Activated T-cell treated with anti-CD3 and anti-CD28 coated beads, Interleukin-2, amount 50 U/mL, for 72 hours (primary cell): ENCODE measurements around the gene LILRA6. TPM values are rescaled to one million over a fixed set of nuclear protein-coding genes. Genes with fewer than 3 reads are reported as not detected.
"Not testable (repeated sequence)": the region's sequence is repeated elsewhere in the genome, so short reads cannot be mapped to it uniquely, and the experiment has no call there.

Source experiments
- ATAC-seq, 2 donors: fragments of 150-1000 bp; cut with Tn5 transposase; replicated peaks in 1 of 2; 2 replicates each; pipeline ENCODE4 v1.10.0; 2021; ENCODE audit warnings: moderate library complexity in 2 of 2, mild to moderate bottlenecking in 1 of 2
- DNase-seq, 2 donors: peaks; one replicate each; pipeline ENCODE4 v3.0.0; 2021 to 2022; ENCODE audit warnings: mixed read lengths in 1 of 2
- H3K27ac Mint-ChIP-seq: one replicate; pipeline ENCODE4 v1.8.0; 2022; ENCODE audit warnings: mild to moderate bottlenecking, moderate library complexity, mixed read lengths
- H3K27me3 Mint-ChIP-seq: one replicate; pipeline ENCODE4 v1.8.0; 2022; ENCODE audit warnings: low read depth, mixed read lengths
- H3K36me3 Mint-ChIP-seq, 2 donors: one replicate each; pipeline ENCODE4 v1.8.0; 2022; ENCODE audit warnings: mixed read lengths in 2 of 2, mild to moderate bottlenecking in 1 of 2; ENCODE audit not compliant: insufficient read depth in 2 of 2
- H3K4me1 Mint-ChIP-seq: one replicate; pipeline ENCODE4 v1.8.0; 2022; ENCODE audit warnings: low read depth, mixed read lengths
- H3K4me3 Mint-ChIP-seq, 2 donors: one replicate each; pipeline ENCODE4 v1.8.0; 2022; ENCODE audit warnings: mild to moderate bottlenecking in 2 of 2, mixed read lengths in 2 of 2, moderate library complexity in 2 of 2
- H3K9me3 Mint-ChIP-seq, 2 donors: one replicate each; pipeline ENCODE4 v1.8.0; 2022; ENCODE audit warnings: mixed read lengths in 2 of 2
- total RNA-seq, 2 donors: library from RNA; stranded (reverse); gene quantifications; one replicate each; pipeline ENCODE4 v1.2.3, GENCODE V29; 2022

Gene LILRA6
- not detected for total RNA-seq

- H3K4me3 Mint-ChIP-seq, H3K9me3 Mint-ChIP-seq, DNase-seq, H3K4me1 Mint-ChIP-seq, H3K36me3 Mint-ChIP-seq, H3K27ac Mint-ChIP-seq: not testable (repeated sequence)
- H3K27me3 Mint-ChIP-seq, result peaks cover 14% of the 10 kb centered on the region
- peak in 1 of 2 donors; percentile 28 for ATAC-seq
Observed at GRCh38 chr19:54242646-54243045, at the start of gene LILRA6. LILRA6 (minus strand) TSS chr19:54242790.

- H3K4me1 Mint-ChIP-seq, H3K4me3 Mint-ChIP-seq, DNase-seq, H3K36me3 Mint-ChIP-seq, ATAC-seq, H3K27ac Mint-ChIP-seq, H3K9me3 Mint-ChIP-seq: not testable (repeated sequence)
- H3K27me3 Mint-ChIP-seq, result peaks cover 50% of the 10 kb centered on the region
Observed at GRCh38 chr19:54289160-54289559, 46.6 kb upstream of the LILRA6 start.

GRCh38 chr19:54287456-54287855, 44.9 kb upstream of the LILRA6 start:
- no peak overlapping the region for H3K4me3 Mint-ChIP-seq
- H3K36me3 Mint-ChIP-seq, result no peaks in the 10 kb centered on the region
- no peaks in the 10 kb centered on the region for H3K9me3 Mint-ChIP-seq
- no peaks in the 10 kb centered on the region for H3K4me1 Mint-ChIP-seq
- ATAC-seq, result no peak
- no peak overlapping the region for H3K27ac Mint-ChIP-seq
- peaks cover 46% of the 10 kb centered on the region for H3K27me3 Mint-ChIP-seq
- no peak for DNase-seq

- not testable (repeated sequence) for H3K27ac Mint-ChIP-seq, H3K4me1 Mint-ChIP-seq, DNase-seq, H3K36me3 Mint-ChIP-seq, H3K9me3 Mint-ChIP-seq, ATAC-seq, H3K4me3 Mint-ChIP-seq
- H3K27me3 Mint-ChIP-seq, result peaks cover 50% of the 10 kb centered on the region
Observed at GRCh38 chr19:54286283-54286682, 43.7 kb upstream of the LILRA6 start.

- not testable (repeated sequence) for DNase-seq, H3K4me3 Mint-ChIP-seq, H3K27ac Mint-ChIP-seq, H3K4me1 Mint-ChIP-seq, H3K9me3 Mint-ChIP-seq, H3K36me3 Mint-ChIP-seq
- ATAC-seq, result peak in 1 of 2 donors; percentile 49
- H3K27me3 Mint-ChIP-seq, result peaks cover 54% of the 10 kb centered on the region
Observed at GRCh38 chr19:54285427-54286056, 43.0 kb upstream of the LILRA6 start.

- Mint-ChIP-seq H3K4me1 (no peaks in the 10 kb centered on the region), H3K27me3 (peaks cover 60% of the 10 kb centered on the region), H3K9me3 (no peaks in the 10 kb centered on the region), H3K4me3 (no peak overlapping the region), H3K27ac (no peak overlapping the region), H3K36me3 (no peaks in the 10 kb centered on the region)
- DNase-seq (no peak), ATAC-seq (no peak)
Observed at GRCh38 chr19:54282686-54283470, 40.3 kb upstream of the LILRA6 start.

- H3K27me3 Mint-ChIP-seq, result peaks cover 51% of the 10 kb centered on the region
- H3K9me3 Mint-ChIP-seq, DNase-seq, ATAC-seq, H3K27ac Mint-ChIP-seq, H3K36me3 Mint-ChIP-seq, H3K4me1 Mint-ChIP-seq, H3K4me3 Mint-ChIP-seq: not testable (repeated sequence)
Observed at GRCh38 chr19:54281729-54282075, 39.1 kb upstream of the LILRA6 start.

- DNase-seq, result no peak
- Mint-ChIP-seq H3K36me3 (no peaks in the 10 kb centered on the region), H3K27ac (no peak within 1 kb of the TSS), H3K4me3 (no peak within 1 kb of the TSS), H3K9me3 (no peaks in the 10 kb centered on the region), H3K4me1 (no peaks in the 10 kb centered on the region), H3K27me3 (peaks cover 51% of the 10 kb centered on the region)
- ATAC-seq, result no peak
Observed at GRCh38 chr19:54281007-54281728, 38.6 kb upstream of the LILRA6 start, which contains the start of gene LILRB2. LILRB2 (minus strand) TSS chr19:54281110; CDS start chr19:54280496, 614 bp downstream.

- H3K4me1 Mint-ChIP-seq, H3K27ac Mint-ChIP-seq, H3K9me3 Mint-ChIP-seq, H3K36me3 Mint-ChIP-seq, H3K4me3 Mint-ChIP-seq, ATAC-seq, DNase-seq: not testable (repeated sequence)
- H3K27me3 Mint-ChIP-seq, result peaks cover 51% of the 10 kb centered on the region
Observed at GRCh38 chr19:54280441-54280840, 37.9 kb upstream of the LILRA6 start.

GRCh38 chr19:54280025-54280424, 37.4 kb upstream of the LILRA6 start:
- not testable (repeated sequence) for DNase-seq, H3K27ac Mint-ChIP-seq, ATAC-seq, H3K4me3 Mint-ChIP-seq, H3K36me3 Mint-ChIP-seq, H3K9me3 Mint-ChIP-seq, H3K4me1 Mint-ChIP-seq
- peaks cover 50% of the 10 kb centered on the region for H3K27me3 Mint-ChIP-seq

GRCh38 chr19:54279406-54279962, 36.9 kb upstream of the LILRA6 start:
- ATAC-seq, result no peak
- Mint-ChIP-seq H3K9me3 (no peaks in the 10 kb centered on the region), H3K4me3 (no peak overlapping the region), H3K27me3 (peaks cover 45% of the 10 kb centered on the region), H3K36me3 (no peaks in the 10 kb centered on the region), H3K4me1 (no peaks in the 10 kb centered on the region), H3K27ac (no peak overlapping the region)
- DNase-seq, result no peak

- not testable (repeated sequence) for H3K27ac Mint-ChIP-seq, H3K9me3 Mint-ChIP-seq, DNase-seq, ATAC-seq, H3K4me3 Mint-ChIP-seq, H3K36me3 Mint-ChIP-seq, H3K4me1 Mint-ChIP-seq
- peaks cover 47% of the 10 kb centered on the region for H3K27me3 Mint-ChIP-seq
Observed at GRCh38 chr19:54278571-54279195, 36.1 kb upstream of the LILRA6 start.

GRCh38 chr19:54278056-54278455, 35.5 kb upstream of the LILRA6 start:
- H3K4me3 Mint-ChIP-seq, H3K27ac Mint-ChIP-seq, H3K36me3 Mint-ChIP-seq, DNase-seq, H3K4me1 Mint-ChIP-seq, ATAC-seq, H3K9me3 Mint-ChIP-seq: not testable (repeated sequence)
- peaks cover 44% of the 10 kb centered on the region for H3K27me3 Mint-ChIP-seq
